Endothelial cell of umbilical vein (primary cell): Measurements from ENCODE around the gene AP1G2. TPM values are rescaled to one million over a fixed set of nuclear protein-coding genes. Genes with fewer than 3 reads are reported as not detected.

ENCODE experiments used
- BruUV-seq: library from RNA; stranded (reverse); fragments of 400-500 nt; replicated peaks from 2 replicates; lab custom pipeline; 2021; lab: Mats Ljungman, UMichigan
- CTCF ChIA-PET: fragments of 300-600, 350-600 bp; sonication (Branson Sonifier 250); formaldehyde crosslinking; loops from one replicate; lab custom pipeline; 2021; ENCODE audit warnings: antibody characterized with exemption, inconsistent platforms; lab: Charles Lee
- POLR2A ChIA-PET: fragments of 300-600, 350-600 bp; sonication (Branson Sonifier 250); formaldehyde crosslinking; loops from one replicate; lab custom pipeline; 2021; ENCODE audit warnings: antibody characterized with exemption, inconsistent platforms; lab: Charles Lee
- DNase-seq: peaks from one replicate; pipeline ENCODE4 v3.0.0-alpha.2; 2011; ENCODE audit warnings: low read depth, low spot score
- FAIRE-seq: peaks from 2 replicates; lab custom pipeline; 2011; peaks lifted over from hg19 to GRCh38; lab: Jason Lieb, UNC
- H2AFZ ChIP-seq: 2 replicates; pipeline ENCODE4 v1.6.0; 2012; ENCODE audit warnings: low read depth, low read length, control low read depth, inconsistent platforms
- H3K27ac ChIP-seq: 2 replicates; pipeline ENCODE4 v1.5.1; 2011; ENCODE audit warnings: low read depth, mild to moderate bottlenecking, control low read depth, low read length, moderate library complexity; ENCODE audit not compliant: insufficient read depth
- H3K27me3 ChIP-seq, 2 experiments: 2 replicates each; pipeline versions ENCODE4 v1.6.0 to v1.6.1; 2011; ENCODE audit warnings: low read length in 2 of 2, mixed read lengths in 1 of 2; ENCODE audit not compliant: control insufficient read depth in 2 of 2, insufficient read depth in 2 of 2
- H3K36me3 ChIP-seq, 2 experiments: 2 replicates in 1 of 2; 3 replicates in 1 of 2; pipeline ENCODE4 v1.5.1; 2011; ENCODE audit warnings: low read length in 2 of 2, mild to moderate bottlenecking in 1 of 2, moderate library complexity in 1 of 2; ENCODE audit not compliant: control insufficient read depth in 2 of 2, insufficient read depth in 2 of 2; ENCODE audit errors: extremely low read depth in 1 of 2
- H3K4me1 ChIP-seq: 3 replicates; pipeline ENCODE4 v1.5.1; 2011; ENCODE audit warnings: mild to moderate bottlenecking, low read length; ENCODE audit not compliant: control insufficient read depth, insufficient read depth; ENCODE audit errors: extremely low read depth
- H3K4me2 ChIP-seq: 2 replicates; pipeline ENCODE4 v1.6.1; 2011; ENCODE audit warnings: low read length, control low read depth, mixed read lengths; ENCODE audit not compliant: insufficient read depth
- H3K4me3 ChIP-seq, 3 experiments: fragments of 200-600 bp in 1 of 3; sonication (generic), shearing (Covaris generic) in 1 of 3; replicated peaks in 1 of 3; 2 replicates each; pipeline ENCODE4 v1.5.1; 2011 to 2016; ENCODE audit warnings: control low read depth in 3 of 3, low read length in 3 of 3, mild to moderate bottlenecking in 2 of 3, inconsistent platforms in 1 of 3, low read depth in 1 of 3, moderate library complexity in 1 of 3; ENCODE audit not compliant: insufficient read depth in 1 of 3
- H3K79me2 ChIP-seq: 2 replicates; pipeline ENCODE4 v1.6.0; 2012; ENCODE audit warnings: low read length, inconsistent platforms; ENCODE audit not compliant: control insufficient read depth, insufficient read depth
- H3K9ac ChIP-seq: replicated peaks from 2 replicates; pipeline ENCODE3; 2011; ENCODE audit warnings: low read length, control low read depth; ENCODE audit not compliant: insufficient read depth; ENCODE audit errors: extremely low read depth
- H3K9me1 ChIP-seq: replicated peaks from 3 replicates; pipeline ENCODE4 v1.6.0; 2011; ENCODE audit warnings: mild to moderate bottlenecking, low read length; ENCODE audit not compliant: control insufficient read depth, insufficient read depth; ENCODE audit errors: extremely low read depth
- H3K9me3 ChIP-seq: replicated peaks from 2 replicates; pipeline ENCODE4 v1.5.1; 2012; ENCODE audit warnings: low read length, inconsistent platforms; ENCODE audit not compliant: control insufficient read depth, insufficient read depth
- H4K20me1 ChIP-seq: replicated peaks from 2 replicates; pipeline ENCODE3; 2011; ENCODE audit warnings: mild to moderate bottlenecking, low read length; ENCODE audit not compliant: control insufficient read depth, insufficient read depth; ENCODE audit errors: extremely low read depth
- EZH2 ChIP-seq: IDR thresholded peaks from 2 replicates; pipeline ENCODE4 v1.6.1; 2012; ENCODE audit warnings: borderline replicate concordance, low read depth, mild to moderate bottlenecking, moderate library complexity, low read length, inconsistent platforms; ENCODE audit not compliant: severe bottlenecking
- FOS ChIP-seq: IDR thresholded peaks from 2 replicates; pipeline ENCODE4 v1.6.1; 2011; ENCODE audit warnings: mild to moderate bottlenecking, low read length, moderate library complexity, borderline replicate concordance; ENCODE audit not compliant: insufficient read depth
- GATA2 ChIP-seq: IDR thresholded peaks from 2 replicates; pipeline ENCODE4 v1.7.0; 2011; ENCODE audit warnings: low read depth, mild to moderate bottlenecking, moderate library complexity, mixed read lengths, low read length; ENCODE audit not compliant: insufficient read length, insufficient read depth
- JUN ChIP-seq: IDR thresholded peaks from 2 replicates; pipeline ENCODE4 v1.6.1; 2011; ENCODE audit warnings: borderline replicate concordance, low read depth; ENCODE audit not compliant: insufficient read length, insufficient read depth
- MYC ChIP-seq: IDR thresholded peaks from one replicate; pipeline ENCODE4 v1.6.1; 2011; ENCODE audit warnings: mild to moderate bottlenecking, low read depth, low read length
- POLR2A ChIP-seq: IDR thresholded peaks from 2 replicates; pipeline ENCODE4 v1.6.1; 2012; ENCODE audit warnings: low read depth, mild to moderate bottlenecking, control low read depth, low read length
- POLR2AphosphoS5 ChIP-seq: IDR thresholded peaks from 2 replicates; pipeline ENCODE4 v1.6.1; 2012; ENCODE audit warnings: low read depth, mild to moderate bottlenecking, control low read depth, low read length, moderate library complexity; ENCODE audit not compliant: insufficient read depth
- dilution Hi-C: fragments of 300-500 bp; cut with MboI; formaldehyde crosslinking; loops from one replicate; pipeline ENCODE4 v1.15.0; 2019; ENCODE audit warnings: low sequenced_read_pairs; ENCODE audit not compliant: extremely low pct_ligation_motif_present
- intact Hi-C: fragments of 100-400 bp; cut with micrococcal nuclease; formaldehyde crosslinking; loops from one replicate; pipeline ENCODE4 v1.10.0; 2022
- polyA plus RNA-seq, 4 experiments: library from polyadenylated mRNA; depleted of rRNA in 3 of 4; stranded (reverse) in 3 of 4; unstranded in 1 of 4; fragments of >200 nt; gene quantifications; 2 replicates each; pipeline versions ENCODE4 v1.2.1 to v1.2.3, GENCODE V29; 2011 to 2012; ENCODE audit warnings: missing spikeins in 1 of 4
- total RNA-seq: library from RNA; stranded (reverse); gene quantifications from 2 replicates; pipeline ENCODE4 v1.2.3, GENCODE V29; 2021
- TF ChIP-seq, protein P1 (sequence below): IDR thresholded peaks from 2 replicates; pipeline ENCODE4 v1.6.1; 2011; ENCODE audit not compliant: insufficient read depth, insufficient read length
- TF ChIP-seq, protein P2 (sequence below), 2 donors: IDR thresholded peaks; 1 replicate in 1 of 2; 2 replicates in 1 of 2; pipeline ENCODE4 v1.5.1; 2011; ENCODE audit warnings: low read length in 2 of 2, mild to moderate bottlenecking in 2 of 2, moderate library complexity in 2 of 2, control low read depth in 1 of 2, inconsistent platforms in 1 of 2, low read depth in 1 of 2; ENCODE audit not compliant: insufficient read depth in 1 of 2; ENCODE audit errors: extremely low read depth in 1 of 2

The AP1G2 gene
- total and polyA plus RNA-seq, 2 donors (not counting 3 experiments of a cell fraction or from before 2014, with no cell fraction given), result 39.0 to 55.8 TPM

DNA sequence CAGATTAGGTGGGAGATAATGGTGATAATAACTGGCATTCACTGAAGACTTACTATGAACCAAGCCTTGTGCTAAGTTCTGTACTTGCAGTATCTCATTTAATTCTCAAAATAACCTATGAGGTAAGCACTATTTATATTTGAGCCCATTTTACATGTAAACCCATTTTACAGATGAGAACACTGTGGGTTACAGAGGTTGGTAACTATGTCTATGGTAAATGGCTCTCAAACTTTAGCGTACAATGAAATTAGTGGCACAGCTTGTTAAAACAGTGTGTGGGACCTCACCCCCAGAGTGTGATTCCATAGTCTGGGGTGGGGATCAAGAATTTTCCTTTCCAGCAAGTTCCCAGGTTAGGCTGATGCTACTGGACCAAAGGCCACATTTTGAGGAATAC is 33.2 kb upstream of the AP1G2 start:
- H2AFZ ChIP-seq, result no peak overlapping the region
- no peaks in the 10 kb centered on the region for H4K20me1 ChIP-seq
- no peaks in the 10 kb centered on the region for H3K9me3 ChIP-seq
- no peaks in the 10 kb centered on the region for H3K27me3 ChIP-seq
- no peak for TF ChIP-seq JUN
- TF ChIP-seq EZH2, result no peak
- TF ChIP-seq, protein P1, sequence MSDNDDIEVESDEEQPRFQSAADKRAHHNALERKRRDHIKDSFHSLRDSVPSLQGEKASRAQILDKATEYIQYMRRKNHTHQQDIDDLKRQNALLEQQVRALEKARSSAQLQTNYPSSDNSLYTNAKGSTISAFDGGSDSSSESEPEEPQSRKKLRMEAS, result no peak
- no peak for TF ChIP-seq MYC
- no peak for TF ChIP-seq POLR2AphosphoS5
- TF ChIP-seq FOS, result no peak
- TF ChIP-seq POLR2A, result no peak
- TF ChIP-seq, protein P2, sequence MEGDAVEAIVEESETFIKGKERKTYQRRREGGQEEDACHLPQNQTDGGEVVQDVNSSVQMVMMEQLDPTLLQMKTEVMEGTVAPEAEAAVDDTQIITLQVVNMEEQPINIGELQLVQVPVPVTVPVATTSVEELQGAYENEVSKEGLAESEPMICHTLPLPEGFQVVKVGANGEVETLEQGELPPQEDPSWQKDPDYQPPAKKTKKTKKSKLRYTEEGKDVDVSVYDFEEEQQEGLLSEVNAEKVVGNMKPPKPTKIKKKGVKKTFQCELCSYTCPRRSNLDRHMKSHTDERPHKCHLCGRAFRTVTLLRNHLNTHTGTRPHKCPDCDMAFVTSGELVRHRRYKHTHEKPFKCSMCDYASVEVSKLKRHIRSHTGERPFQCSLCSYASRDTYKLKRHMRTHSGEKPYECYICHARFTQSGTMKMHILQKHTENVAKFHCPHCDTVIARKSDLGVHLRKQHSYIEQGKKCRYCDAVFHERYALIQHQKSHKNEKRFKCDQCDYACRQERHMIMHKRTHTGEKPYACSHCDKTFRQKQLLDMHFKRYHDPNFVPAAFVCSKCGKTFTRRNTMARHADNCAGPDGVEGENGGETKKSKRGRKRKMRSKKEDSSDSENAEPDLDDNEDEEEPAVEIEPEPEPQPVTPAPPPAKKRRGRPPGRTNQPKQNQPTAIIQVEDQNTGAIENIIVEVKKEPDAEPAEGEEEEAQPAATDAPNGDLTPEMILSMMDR (IDR thresholded peaks at IDR 0.05; ENCODE audit: extremely low read depth in 1 of 2, insufficient read depth in 1 of 2, low read depth in 1 of 2, low read length in 2 of 2), result no peak
- no peak for TF ChIP-seq GATA2
- no peak overlapping the region for H3K27ac ChIP-seq
- no peak overlapping the region for H3K4me3 ChIP-seq
- no peaks in the 10 kb centered on the region for H3K4me1 ChIP-seq
- no peaks in the 10 kb centered on the region for H3K9me1 ChIP-seq
- no peaks in the 10 kb centered on the region for H3K36me3 ChIP-seq
- FAIRE-seq (no peak), DNase-seq (no peak)
- intact Hi-C loops (no loop called here), dilution Hi-C loops (no loop called here)
- ChIA-PET CTCF (interaction anchor here (1.8 kb wide), 1 partner anchor 12 kb away, joined by 7 read pairs; no protein-coding TSS in a partner anchor), POLR2A (no interaction called here)
- no TSS peak for BruUV-seq
- no peak overlapping the region for H3K4me2 ChIP-seq
- H3K9ac ChIP-seq, result no peak overlapping the region
- H3K79me2 ChIP-seq, result no peaks in the 10 kb centered on the region
